GM12878 (cell line): ENCODE results near the gene MARS2. TPM values are rescaled to one million over a fixed set of nuclear protein-coding genes. Genes with fewer than 3 reads are reported as not detected.
A peak's percentile ranks its signal among the peaks of the same experiment; 100 is the strongest.

Experiments used
- ATF2 ChIP-seq: IDR thresholded peaks from 2 replicates; pipeline ENCODE4 v1.6.1; 2012; ENCODE audit warnings: low read length, inconsistent platforms
- BACH1 ChIP-seq: fragments of 450-650 bp; IDR thresholded peaks from 2 replicates; pipeline ENCODE4 v1.6.1; 2017; ENCODE audit warnings: mild to moderate bottlenecking, borderline replicate concordance
- BCL3 ChIP-seq: IDR thresholded peaks from 2 replicates; pipeline ENCODE4 v1.6.1; 2011; ENCODE audit warnings: borderline replicate concordance, low read depth, mild to moderate bottlenecking, moderate library complexity, low read length; ENCODE audit not compliant: insufficient read depth, poor library complexity, severe bottlenecking
- BMI1 ChIP-seq: fragments of 450-650 bp; IDR thresholded peaks from 2 replicates; pipeline ENCODE4 v1.6.1; 2016; ENCODE audit warnings: mild to moderate bottlenecking, moderate library complexity, borderline replicate concordance
- CREM ChIP-seq: IDR thresholded peaks from 2 replicates; pipeline ENCODE4 v1.6.1; 2014; ENCODE audit warnings: antibody characterized with exemption, low read depth
- EED ChIP-seq: sonication (generic); IDR thresholded peaks from 2 replicates; pipeline ENCODE4 v1.6.1; 2016; ENCODE audit warnings: antibody characterized with exemption, low read depth
- EP300 ChIP-seq, 2 experiments: fragments of 150-350 bp in 1 of 2; IDR thresholded peaks; 2 replicates each; pipeline ENCODE4 v1.6.1; 2011 to 2012; ENCODE audit warnings: low read depth in 2 of 2, low read length in 2 of 2, borderline replicate concordance in 1 of 2, improper control_type of control experiment in 1 of 2, inconsistent platforms in 1 of 2; ENCODE audit not compliant: control insufficient read depth in 1 of 2
- HDAC2 ChIP-seq: fragments of 200-600 bp; sonication (generic); IDR thresholded peaks from 2 replicates; pipeline ENCODE4 v1.6.1; 2017
- IRF4 ChIP-seq: IDR thresholded peaks from 2 replicates; pipeline ENCODE4 v1.6.1; 2011; ENCODE audit warnings: low read depth, low read length
- JUNB ChIP-seq: IDR thresholded peaks from 2 replicates; pipeline ENCODE4 v1.6.1; 2016; ENCODE audit warnings: antibody characterized with exemption, mild to moderate bottlenecking
- JUND ChIP-seq: IDR thresholded peaks from 2 replicates; pipeline ENCODE4 v1.6.1; 2012; ENCODE audit warnings: low read depth, mild to moderate bottlenecking, low read length, improper control_type of control experiment, moderate library complexity
- MEF2A ChIP-seq: IDR thresholded peaks from 2 replicates; pipeline ENCODE4 v1.6.1; 2011; ENCODE audit warnings: low read depth, mild to moderate bottlenecking, low read length, moderate library complexity; ENCODE audit not compliant: insufficient read depth
- MXI1 ChIP-seq: fragments of 150-350 bp; IDR thresholded peaks from 2 replicates; pipeline ENCODE4 v1.6.1; 2011; ENCODE audit warnings: low read depth, mild to moderate bottlenecking, inconsistent platforms, low read length, improper control_type of control experiment
- NFIC ChIP-seq: IDR thresholded peaks from 2 replicates; pipeline ENCODE4 v1.6.1; 2012; ENCODE audit warnings: low read depth, mild to moderate bottlenecking, inconsistent platforms, low read length, moderate library complexity
- POU2F2 ChIP-seq: IDR thresholded peaks from 3 replicates; pipeline ENCODE4 v1.6.1; 2011; ENCODE audit warnings: low read depth, mild to moderate bottlenecking, low read length, borderline replicate concordance
- RELA ChIP-seq: fragments of 450-650 bp; IDR thresholded peaks from 2 replicates; pipeline ENCODE4 v1.8.0; 2014; ENCODE audit warnings: borderline replicate concordance; ENCODE audit not compliant: partially characterized antibody
- RUNX3 ChIP-seq: IDR thresholded peaks from 2 replicates; pipeline ENCODE4 v1.6.1; 2012; ENCODE audit warnings: low read length, inconsistent platforms
- SPI1 ChIP-seq: IDR thresholded peaks from 2 replicates; pipeline ENCODE4 v1.6.1; 2011; ENCODE audit warnings: low read depth, mild to moderate bottlenecking, low read length, moderate library complexity, borderline replicate concordance; ENCODE audit not compliant: insufficient read depth
- ZNF24 ChIP-seq: fragments of 450-650 bp; IDR thresholded peaks from 2 replicates; pipeline ENCODE4 v1.6.1; 2017; ENCODE audit warnings: antibody characterized with exemption, mild to moderate bottlenecking
- ZNF592 ChIP-seq: fragments of 450-650 bp; IDR thresholded peaks from 2 replicates; pipeline ENCODE4 v1.6.1; 2017; ENCODE audit warnings: mild to moderate bottlenecking, moderate library complexity
- polyA plus RNA-seq, 11 experiments: library from polyadenylated mRNA; depleted of rRNA in 4 of 11; unstranded in 6 of 11; stranded (reverse) in 5 of 11; fragments of >200 nt; fragmentation: Nextera tagmentation in 4 of 11; fragmentation: Illumina TruSeq in 1 of 11; extraction: Ambion mirVana in 4 of 11; extraction: Trizol in 1 of 11; gene quantifications; 1 replicate in 1 of 11; 2 replicates in 10 of 11; pipeline versions ENCODE4 v1.2.1 to v1.2.3, GENCODE V29; 2011 to 2016; ENCODE audit warnings: inconsistent platforms in 2 of 11, missing spikeins in 2 of 11, low read depth in 1 of 11
- total RNA-seq, 4 experiments: library from RNA; depleted of rRNA in 3 of 4; stranded (reverse); fragments of >200 nt in 3 of 4; fragmentation: Illumina TruSeq in 1 of 4; extraction: Trizol in 1 of 4; gene quantifications; 2 replicates each; pipeline versions ENCODE4 v1.2.1 to v1.2.3, GENCODE V29; 2013 to 2021

Gene MARS2
- total and polyA plus RNA-seq, 10 of the 15 experiments (the other 5 are each of a cell fraction or from before 2014, with no cell fraction given): 4.0 to 22.7 (median 18.5) TPM

DNA sequence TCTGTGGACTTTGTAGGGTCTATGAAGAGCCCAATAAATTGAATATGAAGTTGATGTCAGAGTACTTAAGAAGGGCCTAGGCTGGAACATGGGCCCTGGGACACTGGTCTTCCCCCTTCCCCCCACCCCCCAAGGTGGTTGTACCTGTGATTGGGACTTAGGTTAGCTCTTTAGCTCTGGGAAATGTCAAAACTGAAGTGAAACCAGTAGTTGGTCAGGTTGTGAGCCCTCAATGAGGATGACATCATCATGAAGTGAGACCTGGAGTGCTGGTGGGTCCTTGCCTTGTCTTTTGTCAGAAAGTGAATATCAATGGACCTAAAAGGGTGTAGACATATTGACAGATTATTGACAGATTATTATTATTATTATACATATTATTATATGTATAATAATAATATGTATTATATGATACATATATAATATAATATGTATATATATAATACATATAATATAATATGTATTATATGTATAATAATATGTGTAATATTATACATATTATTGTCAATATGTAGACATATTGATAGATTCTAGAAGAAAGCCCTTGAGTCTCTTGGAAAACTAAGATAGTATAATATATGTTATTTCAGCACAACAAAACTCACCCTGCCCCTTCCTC, 5.4 kb downstream of the MARS2 start (continued):
- TF ChIP-seq MXI1 (no peak), BCL3 (peak; percentile 18), NFIC (peak; percentile 83), SPI1 (peak; percentile 85), IRF4 (peak; percentile 94), EED (peak; percentile 77), RELA (peak; percentile 49), BMI1 (0 out of 2 replicates have a peak, but pooled peaks have one; percentile 17), BACH1 (peak; percentile 65; the same call in 1 of the 2 replicates), CREM (peak; percentile 80; the same call in 1 of the 2 replicates), JUND (peak; percentile 73), ZNF592 (no peak), HDAC2 (no peak), JUNB (peak; percentile 86), POU2F2 (peak; percentile 19; the same call in 1 of the 3 replicates), RUNX3 (peak; percentile 92), MEF2A (0 out of 2 replicates have a peak, but pooled peaks have one; percentile 13), EP300 (IDR thresholded peaks at IDR 0.05; ENCODE audit: borderline replicate concordance in 1 of 2, control insufficient read depth in 1 of 2, low read depth in 2 of 2, low read length in 2 of 2) (peak in 1 of 2 experiments; percentile 87; a peak in 2 of 4 replicates), ZNF24 (no peak), ATF2 (peak; percentile 96)
- TF ChIP-seq, all 136 proteins: peak for 28
